SK-N-SH treated with all-trans-retinoic acid at 6 μM for 48 hours (cell line): ENCODE measurements around the gene CEP68.

Experiments
- ATAC-seq: fragments of 200-7000 bp; cut with Tn5 transposase; 3 replicates; pipeline ENCODE4 v1.9.1; 2020; ENCODE audit warnings: mild to moderate bottlenecking, moderate library complexity
- ARNTL ChIP-seq: fragments of 450-650 bp; formaldehyde crosslinking; IDR thresholded peaks from 2 replicates; pipeline ENCODE4 v1.5.0; 2020; ENCODE audit warnings: low read depth, mild to moderate bottlenecking, moderate library complexity, borderline replicate concordance
- BACH2 ChIP-seq: fragments of 250-450 bp; sonication (Bioruptor Pico); IDR thresholded peaks from 2 replicates; pipeline ENCODE4 v1.9.0; 2021; ENCODE audit warnings: mild to moderate bottlenecking, borderline replicate concordance
- CREB5 ChIP-seq: fragments of 250-450 bp; sonication (Bioruptor Pico); IDR thresholded peaks from 2 replicates; pipeline ENCODE4 v1.5.1; 2020; ENCODE audit warnings: low read depth, mild to moderate bottlenecking, moderate library complexity
- CSDC2 ChIP-seq: fragments of 250-450 bp; sonication (Bioruptor Pico); IDR thresholded peaks from 2 replicates; pipeline ENCODE4 v1.5.0; 2020; ENCODE audit warnings: mild to moderate bottlenecking, moderate library complexity
- CSRNP3 ChIP-seq: fragments of 250-450 bp; sonication (Bioruptor Pico); IDR thresholded peaks from 2 replicates; pipeline ENCODE4 v1.5.1; 2021; ENCODE audit warnings: mild to moderate bottlenecking, moderate library complexity
- ESRRG ChIP-seq: fragments of 250-450 bp; sonication (Bioruptor Pico); IDR thresholded peaks from 2 replicates; pipeline ENCODE4 v1.6.1; 2021; ENCODE audit warnings: mild to moderate bottlenecking
- ISL1 ChIP-seq: fragments of 250-450 bp; sonication (Bioruptor Pico); IDR thresholded peaks from 2 replicates; pipeline ENCODE4 v2.1.2; 2022; ENCODE audit warnings: mild to moderate bottlenecking, moderate library complexity
- OSR1 ChIP-seq: fragments of 250-450 bp; sonication (Bioruptor Pico); IDR thresholded peaks from 2 replicates; pipeline ENCODE4 v1.8.0; 2022; ENCODE audit warnings: moderate library complexity, mild to moderate bottlenecking, inconsistent platforms
- RARB ChIP-seq: fragments of 250-450 bp; sonication (Bioruptor Pico); IDR thresholded peaks from 2 replicates; pipeline ENCODE4 v1.8.0; 2021; ENCODE audit warnings: mild to moderate bottlenecking, moderate library complexity
- SNAI2 ChIP-seq: fragments of 250-450 bp; sonication (Bioruptor Pico); IDR thresholded peaks from 2 replicates; pipeline ENCODE4 v1.5.0; 2020; ENCODE audit warnings: mild to moderate bottlenecking, moderate library complexity
- TCF4 ChIP-seq: fragments of 250-450 bp; sonication (Bioruptor Pico); IDR thresholded peaks from 2 replicates; pipeline ENCODE4 v1.8.0; 2021; ENCODE audit warnings: mild to moderate bottlenecking, moderate library complexity, borderline replicate concordance
- TOX ChIP-seq: fragments of 250-450 bp; sonication (Bioruptor Pico); IDR thresholded peaks from 2 replicates; pipeline ENCODE4 v1.8.0; 2021; ENCODE audit warnings: mild to moderate bottlenecking, moderate library complexity, borderline replicate concordance
- ZC3H10 ChIP-seq: fragments of 250-450 bp; sonication (Bioruptor Pico); IDR thresholded peaks from 2 replicates; pipeline ENCODE4 v1.5.1; 2021; ENCODE audit warnings: mild to moderate bottlenecking, moderate library complexity
- ZFP3 ChIP-seq: fragments of 250-450 bp; sonication (Bioruptor Pico); IDR thresholded peaks from 2 replicates; pipeline ENCODE4 v1.5.0; 2020; ENCODE audit warnings: mild to moderate bottlenecking, moderate library complexity
- ZNF70 ChIP-seq: fragments of 450-650 bp; formaldehyde crosslinking; IDR thresholded peaks from 2 replicates; pipeline ENCODE4 v1.5.0; 2020; ENCODE audit warnings: mild to moderate bottlenecking, moderate library complexity
- ZNF8 ChIP-seq: fragments of 450-650 bp; formaldehyde crosslinking; IDR thresholded peaks from 2 replicates; pipeline ENCODE4 v1.5.0; 2020; ENCODE audit warnings: mild to moderate bottlenecking, moderate library complexity
- TF ChIP-seq, protein P1 (sequence below): fragments of 250-450 bp; sonication (Bioruptor Pico); IDR thresholded peaks from 2 replicates; pipeline ENCODE4 v1.8.0; 2021; ENCODE audit warnings: low read depth, mild to moderate bottlenecking, moderate library complexity, borderline replicate concordance
- TF ChIP-seq, protein P2 (sequence below): fragments of 250-450 bp; sonication (Bioruptor Pico); IDR thresholded peaks from 2 replicates; pipeline ENCODE4 v1.8.0; 2020; ENCODE audit warnings: mild to moderate bottlenecking, moderate library complexity, borderline replicate concordance

The CEP68 gene

DNA sequence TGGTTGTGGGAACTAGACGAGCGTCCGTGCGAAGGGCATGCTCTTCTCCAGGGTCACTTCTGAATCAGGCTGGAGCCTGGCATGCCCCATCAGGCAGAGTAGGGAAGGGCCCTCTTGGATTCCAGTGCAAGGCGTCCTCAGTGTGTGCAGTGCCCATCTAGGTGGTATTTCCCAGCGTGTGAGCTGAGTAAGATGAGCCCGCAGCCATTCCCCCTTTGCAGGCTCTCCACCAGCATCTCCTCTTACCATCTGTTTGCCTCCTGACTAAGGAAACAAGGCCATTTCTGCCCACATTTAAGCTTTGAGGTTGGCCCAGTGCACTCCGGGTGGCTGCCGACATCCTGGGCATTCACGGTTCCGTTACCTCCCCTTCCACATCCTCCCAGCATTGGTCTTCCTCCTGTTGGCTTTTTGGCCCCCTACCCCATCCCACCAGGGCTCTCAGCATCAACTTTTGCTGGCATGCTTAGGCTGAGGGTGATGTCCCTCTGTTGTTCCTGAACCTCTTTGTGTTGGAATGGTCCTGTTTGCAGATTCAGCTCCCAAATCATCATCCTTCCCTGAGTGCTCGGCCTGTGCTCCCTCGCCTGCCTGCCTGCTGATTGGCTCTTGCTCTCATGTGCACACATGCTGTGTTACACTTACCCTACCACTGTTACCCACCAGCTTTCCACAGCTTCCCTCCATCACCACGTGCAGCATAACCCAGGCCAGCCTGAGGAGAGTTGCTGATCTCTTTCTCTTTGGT lies 11.8 kb downstream of the CEP68 start (continued):
- no peak for TF ChIP-seq CSRNP3
- no peak for TF ChIP-seq OSR1 (CRISPR knock-in tag)
- TF ChIP-seq ISL1, result no peak

DNA sequence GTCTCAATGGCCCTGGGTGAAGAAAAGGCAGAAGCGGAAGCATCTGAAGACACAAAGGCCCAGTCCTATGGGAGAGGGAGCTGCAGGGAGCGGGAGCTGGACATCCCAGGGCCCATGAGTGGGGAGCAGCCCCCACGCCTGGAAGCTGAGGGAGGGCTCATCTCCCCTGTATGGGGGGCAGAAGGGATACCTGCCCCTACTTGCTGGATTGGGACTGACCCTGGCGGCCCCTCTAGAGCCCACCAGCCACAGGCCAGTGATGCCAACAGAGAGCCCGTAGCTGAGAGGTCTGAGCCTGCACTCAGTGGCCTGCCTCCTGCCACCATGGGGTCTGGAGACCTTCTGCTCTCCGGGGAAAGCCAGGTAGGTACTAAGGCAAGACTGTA lies 13.2 kb downstream of the CEP68 start:
- TF ChIP-seq, protein P1, sequence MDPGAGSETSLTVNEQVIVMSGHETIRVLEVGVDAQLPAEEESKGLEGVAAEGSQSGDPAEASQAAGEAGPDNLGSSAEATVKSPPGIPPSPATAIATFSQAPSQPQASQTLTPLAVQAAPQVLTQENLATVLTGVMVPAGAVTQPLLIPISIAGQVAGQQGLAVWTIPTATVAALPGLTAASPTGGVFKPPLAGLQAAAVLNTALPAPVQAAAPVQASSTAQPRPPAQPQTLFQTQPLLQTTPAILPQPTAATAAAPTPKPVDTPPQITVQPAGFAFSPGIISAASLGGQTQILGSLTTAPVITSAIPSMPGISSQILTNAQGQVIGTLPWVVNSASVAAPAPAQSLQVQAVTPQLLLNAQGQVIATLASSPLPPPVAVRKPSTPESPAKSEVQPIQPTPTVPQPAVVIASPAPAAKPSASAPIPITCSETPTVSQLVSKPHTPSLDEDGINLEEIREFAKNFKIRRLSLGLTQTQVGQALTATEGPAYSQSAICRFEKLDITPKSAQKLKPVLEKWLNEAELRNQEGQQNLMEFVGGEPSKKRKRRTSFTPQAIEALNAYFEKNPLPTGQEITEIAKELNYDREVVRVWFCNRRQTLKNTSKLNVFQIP (CRISPR knock-in tag), result no peak
- TF ChIP-seq ZFP3, result no peak
- TF ChIP-seq ZNF8, result no peak
- no peak for TF ChIP-seq ESRRG (CRISPR knock-in tag)
- no peak for TF ChIP-seq CREB5 (CRISPR knock-in tag)
- no peak for TF ChIP-seq ZC3H10
- TF ChIP-seq OSR1 (CRISPR knock-in tag), result no peak
- TF ChIP-seq ARNTL (CRISPR knock-in tag), result no peak
- TF ChIP-seq, protein P2, sequence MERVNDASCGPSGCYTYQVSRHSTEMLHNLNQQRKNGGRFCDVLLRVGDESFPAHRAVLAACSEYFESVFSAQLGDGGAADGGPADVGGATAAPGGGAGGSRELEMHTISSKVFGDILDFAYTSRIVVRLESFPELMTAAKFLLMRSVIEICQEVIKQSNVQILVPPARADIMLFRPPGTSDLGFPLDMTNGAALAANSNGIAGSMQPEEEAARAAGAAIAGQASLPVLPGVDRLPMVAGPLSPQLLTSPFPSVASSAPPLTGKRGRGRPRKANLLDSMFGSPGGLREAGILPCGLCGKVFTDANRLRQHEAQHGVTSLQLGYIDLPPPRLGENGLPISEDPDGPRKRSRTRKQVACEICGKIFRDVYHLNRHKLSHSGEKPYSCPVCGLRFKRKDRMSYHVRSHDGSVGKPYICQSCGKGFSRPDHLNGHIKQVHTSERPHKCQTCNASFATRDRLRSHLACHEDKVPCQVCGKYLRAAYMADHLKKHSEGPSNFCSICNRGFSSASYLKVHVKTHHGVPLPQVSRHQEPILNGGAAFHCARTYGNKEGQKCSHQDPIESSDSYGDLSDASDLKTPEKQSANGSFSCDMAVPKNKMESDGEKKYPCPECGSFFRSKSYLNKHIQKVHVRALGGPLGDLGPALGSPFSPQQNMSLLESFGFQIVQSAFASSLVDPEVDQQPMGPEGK (CRISPR knock-in tag), result no peak
- no peak for TF ChIP-seq ZNF70 (CRISPR knock-in tag)
- no peak for TF ChIP-seq RARB (CRISPR knock-in tag)
- no peak for TF ChIP-seq TCF4 (CRISPR knock-in tag)
- TF ChIP-seq ISL1, result no peak
- TF ChIP-seq, all 23 proteins: peak for 0

DNA sequence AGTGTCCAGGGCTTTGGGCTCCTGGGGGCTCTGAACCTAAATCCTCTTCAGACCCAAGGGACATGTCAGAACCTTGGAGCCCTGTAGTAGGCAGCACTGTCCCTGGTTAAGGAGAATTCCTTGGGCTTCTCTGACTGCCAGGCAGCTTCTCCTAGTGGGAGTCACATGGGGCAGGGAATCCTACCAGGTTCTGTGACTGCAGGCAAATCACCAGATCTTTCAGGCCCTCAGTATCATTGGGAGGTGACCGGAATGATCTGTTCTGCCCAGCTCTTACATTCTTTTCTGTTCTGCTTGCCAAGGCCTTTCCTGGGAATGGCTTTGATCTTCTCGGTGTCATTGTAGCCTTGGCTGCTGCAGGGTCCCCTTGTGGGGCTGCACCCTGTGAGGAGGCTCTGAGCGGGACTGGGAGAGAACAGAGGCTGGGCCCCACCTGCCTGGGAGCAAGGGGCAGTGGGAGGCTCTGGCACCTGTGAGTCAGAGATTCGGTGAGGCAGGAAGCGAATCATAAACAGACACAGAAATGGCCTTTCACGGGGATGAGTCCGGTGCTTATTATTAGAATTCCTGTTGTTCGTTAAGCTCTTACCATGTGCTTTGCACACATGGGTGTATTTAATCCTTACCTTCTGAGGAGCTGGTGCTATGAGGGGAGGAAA lies 14.1 kb downstream of the CEP68 start:
- ATAC-seq, result peak; percentile 82
- no peak for TF ChIP-seq TOX (CRISPR knock-in tag)

More for the DNA sequence above, 13.2 kb downstream of the CEP68 start:
- ATAC-seq, result no peak

- no peak for TF ChIP-seq SNAI2 (CRISPR knock-in tag)
- no peak for TF ChIP-seq ESRRG (CRISPR knock-in tag)
- no peak for TF ChIP-seq CSDC2
Measured at GRCh38 chr2:65070856-65071255, 14.6 kb downstream of the CEP68 start.

DNA sequence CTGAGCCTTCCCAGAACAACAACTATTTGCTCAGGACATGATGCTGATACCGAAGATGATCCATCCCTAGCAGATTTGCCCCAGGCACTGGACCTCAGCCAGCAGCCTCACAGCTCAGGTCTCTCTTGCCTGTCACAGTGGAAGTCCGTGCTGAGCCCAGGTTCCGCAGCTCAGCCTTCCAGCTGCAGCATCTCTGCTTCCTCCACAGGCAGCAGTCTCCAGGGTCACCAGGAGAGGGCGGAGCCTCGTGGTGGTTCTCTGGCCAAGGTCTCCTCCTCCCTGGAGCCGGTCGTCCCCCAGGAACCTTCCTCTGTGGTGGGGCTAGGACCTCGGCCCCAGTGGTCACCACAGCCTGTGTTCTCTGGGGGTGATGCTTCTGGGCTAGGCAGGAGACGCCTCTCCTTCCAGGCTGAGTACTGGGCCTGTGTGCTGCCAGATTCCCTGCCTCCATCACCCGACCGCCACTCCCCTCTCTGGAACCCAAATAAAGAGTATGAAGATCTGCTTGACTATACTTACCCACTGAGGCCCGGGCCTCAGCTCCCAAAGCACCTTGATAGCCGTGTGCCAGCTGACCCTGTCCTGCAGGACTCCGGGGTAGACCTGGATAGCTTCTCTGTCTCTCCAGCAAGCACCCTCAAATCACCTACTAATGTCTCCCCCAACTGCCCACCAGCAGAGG lies 15.4 kb downstream of the CEP68 start:
- TF ChIP-seq ISL1 (no peak), ZNF70 (CRISPR knock-in tag) (no peak), ZC3H10 (no peak), ARNTL (CRISPR knock-in tag) (no peak), BACH2 (CRISPR knock-in tag) (no peak), CSDC2 (no peak), TOX (CRISPR knock-in tag) (no peak), ESRRG (CRISPR knock-in tag) (no peak), ZFP3 (no peak)
- ATAC-seq, result peak; percentile 12; the same call in 2 of the 3 replicates

More at GRCh38 chr2:65070856-65071255, 14.6 kb downstream of the CEP68 start:
- ATAC-seq, result no peak; the same call in 2 of the 3 replicates
